Measurements from ENCODE around the gene BCCIP.

Gene BCCIP

DNA sequence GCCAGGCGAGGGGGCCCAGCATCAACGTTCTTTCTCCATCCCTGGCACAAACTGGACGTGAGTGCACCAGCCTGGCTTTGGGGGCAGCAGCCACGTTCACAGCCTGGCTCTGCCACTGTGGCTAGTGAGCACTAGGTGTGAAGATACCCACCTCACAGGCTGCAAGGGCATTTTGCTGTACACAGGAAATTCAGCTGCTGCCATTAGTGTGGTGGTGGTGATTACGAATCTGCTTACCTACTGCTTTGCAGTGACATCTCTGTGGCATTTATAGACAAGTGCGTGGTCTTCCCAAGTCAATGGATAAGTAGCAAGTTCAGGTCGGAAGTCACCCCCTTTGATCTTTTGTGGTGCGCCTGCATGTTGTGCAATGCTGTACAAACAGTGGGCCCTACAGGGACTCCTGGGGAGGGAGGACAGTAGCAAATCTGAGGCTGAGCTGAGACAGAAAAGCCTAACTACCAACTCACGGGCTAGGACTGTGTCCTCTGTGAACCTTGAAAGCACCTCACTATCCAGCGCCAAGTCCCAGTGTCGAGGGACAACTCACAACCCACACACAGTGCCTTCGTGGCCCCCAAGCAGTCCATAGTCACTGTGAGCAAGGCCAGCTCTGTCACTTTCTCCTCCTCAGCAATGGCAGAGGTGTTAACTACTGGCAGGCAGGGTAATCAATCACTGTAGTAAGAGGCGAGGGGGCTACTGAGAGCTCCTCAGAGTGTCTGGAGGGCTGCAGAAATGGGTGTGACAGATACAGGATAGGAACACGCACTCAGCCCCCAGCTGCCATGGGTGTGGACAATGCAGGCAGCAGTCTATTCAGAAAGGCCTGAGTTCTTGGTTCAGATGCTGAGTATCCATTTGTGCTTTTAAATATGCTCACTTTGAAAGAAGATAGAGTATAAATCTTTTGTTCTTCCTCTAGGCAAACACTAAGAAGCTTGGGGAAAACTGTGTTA, 30.7 kb upstream of the BCCIP start:
- H3K36me3 ChIP-seq (ENCODE audit: control insufficient read depth, insufficient read depth, low read length) = no peaks in the 10 kb centered on the region
- H3K4me3 ChIP-seq (ENCODE audit: low read depth, low read length) = no peak overlapping the region
- H3K27me3 ChIP-seq (ENCODE audit: control insufficient read depth, insufficient read depth, low read length) = no peaks in the 10 kb centered on the region
- peaks cover 20% of the 10 kb centered on the region for H3K4me1 ChIP-seq
- no peak overlapping the region for H2AFZ ChIP-seq
- no peak overlapping the region for H3K27ac ChIP-seq
- TF ChIP-seq, protein P1, sequence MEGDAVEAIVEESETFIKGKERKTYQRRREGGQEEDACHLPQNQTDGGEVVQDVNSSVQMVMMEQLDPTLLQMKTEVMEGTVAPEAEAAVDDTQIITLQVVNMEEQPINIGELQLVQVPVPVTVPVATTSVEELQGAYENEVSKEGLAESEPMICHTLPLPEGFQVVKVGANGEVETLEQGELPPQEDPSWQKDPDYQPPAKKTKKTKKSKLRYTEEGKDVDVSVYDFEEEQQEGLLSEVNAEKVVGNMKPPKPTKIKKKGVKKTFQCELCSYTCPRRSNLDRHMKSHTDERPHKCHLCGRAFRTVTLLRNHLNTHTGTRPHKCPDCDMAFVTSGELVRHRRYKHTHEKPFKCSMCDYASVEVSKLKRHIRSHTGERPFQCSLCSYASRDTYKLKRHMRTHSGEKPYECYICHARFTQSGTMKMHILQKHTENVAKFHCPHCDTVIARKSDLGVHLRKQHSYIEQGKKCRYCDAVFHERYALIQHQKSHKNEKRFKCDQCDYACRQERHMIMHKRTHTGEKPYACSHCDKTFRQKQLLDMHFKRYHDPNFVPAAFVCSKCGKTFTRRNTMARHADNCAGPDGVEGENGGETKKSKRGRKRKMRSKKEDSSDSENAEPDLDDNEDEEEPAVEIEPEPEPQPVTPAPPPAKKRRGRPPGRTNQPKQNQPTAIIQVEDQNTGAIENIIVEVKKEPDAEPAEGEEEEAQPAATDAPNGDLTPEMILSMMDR (IDR thresholded peaks at IDR 0.05) = no peak
- no peaks in the 10 kb centered on the region for H3K9me3 ChIP-seq (ENCODE audit: control insufficient read depth, low read length)
- H3K79me2 ChIP-seq = no peaks in the 10 kb centered on the region
- no peak overlapping the region for H3K4me2 ChIP-seq (ENCODE audit: low read length)
- no peak overlapping the region for H3K9ac ChIP-seq

DNA sequence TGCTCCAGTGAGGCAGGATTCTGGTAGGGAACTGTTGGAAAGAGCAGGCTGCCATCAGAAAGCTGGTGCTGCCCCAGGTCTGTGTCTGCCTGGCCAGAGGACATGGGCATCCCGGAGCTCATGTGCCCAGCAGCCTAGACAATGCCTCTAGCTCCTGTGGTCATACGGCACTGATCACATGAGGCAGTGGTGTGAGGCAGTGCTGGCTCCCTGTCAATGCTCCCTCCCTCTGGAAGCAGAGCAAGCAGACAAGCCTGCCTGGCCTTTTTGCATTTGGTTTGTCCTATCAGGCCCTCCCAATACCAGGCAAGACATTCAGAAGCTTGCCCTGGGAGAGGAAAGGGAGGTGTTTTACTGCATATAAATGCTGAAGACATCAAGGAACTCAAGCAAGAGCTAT, 28.2 kb upstream of the BCCIP start:
- Histone ChIP-seq H3K9ac (no peak overlapping the region), H3K4me2 (ENCODE audit: low read length) (no peak overlapping the region), H3K27ac (no peak overlapping the region), H3K9me3 (ENCODE audit: control insufficient read depth, low read length) (no peaks in the 10 kb centered on the region), H3K4me3 (ENCODE audit: low read depth, low read length) (no peak overlapping the region), H3K79me2 (no peaks in the 10 kb centered on the region), H3K4me1 (peaks cover 11% of the 10 kb centered on the region), H3K36me3 (ENCODE audit: control insufficient read depth, insufficient read depth, low read length) (no peaks in the 10 kb centered on the region), H2AFZ (no peak overlapping the region), H3K27me3 (ENCODE audit: control insufficient read depth, insufficient read depth, low read length) (no peaks in the 10 kb centered on the region)
- TF ChIP-seq, protein P1 (IDR thresholded peaks at IDR 0.05) = no peak

DNA sequence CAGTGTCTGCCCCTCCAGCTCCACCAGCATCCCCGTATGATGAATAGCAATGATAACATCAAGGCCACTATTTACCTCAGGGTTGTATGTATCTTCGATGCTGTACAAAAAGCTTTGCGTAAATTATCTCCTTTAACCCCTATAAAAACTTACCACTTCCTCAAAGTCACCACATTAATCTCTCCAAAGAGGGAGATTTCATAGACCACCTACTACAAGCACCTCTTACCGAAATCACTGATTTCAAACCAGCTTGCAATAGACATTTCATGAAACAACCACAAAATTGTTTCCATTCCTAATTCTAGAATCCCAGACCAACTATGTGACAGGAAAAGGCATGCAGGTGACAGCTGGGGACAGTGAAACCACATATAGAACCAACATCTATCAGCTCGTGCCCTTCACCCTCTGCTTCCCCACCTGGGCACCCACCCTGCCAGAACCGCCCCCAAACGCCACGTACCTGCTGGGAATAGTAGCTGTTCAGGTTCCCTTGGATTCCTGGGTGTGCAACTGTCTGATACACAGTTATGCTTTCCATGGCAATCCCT, 27.6 kb upstream of the BCCIP start:
- Histone ChIP-seq H3K79me2 (no peaks in the 10 kb centered on the region), H3K4me3 (ENCODE audit: low read depth, low read length) (no peak overlapping the region), H3K27me3 (ENCODE audit: control insufficient read depth, insufficient read depth, low read length) (no peaks in the 10 kb centered on the region), H3K4me1 (peaks cover 11% of the 10 kb centered on the region), H3K4me2 (ENCODE audit: low read length) (no peak overlapping the region), H3K27ac (no peak overlapping the region), H3K9ac (no peak overlapping the region), H2AFZ (no peak overlapping the region), H3K36me3 (ENCODE audit: control insufficient read depth, insufficient read depth, low read length) (no peaks in the 10 kb centered on the region), H3K9me3 (ENCODE audit: control insufficient read depth, low read length) (no peaks in the 10 kb centered on the region)
- TF ChIP-seq, protein P1 (IDR thresholded peaks at IDR 0.05) = no peak

- no peak overlapping the region for H3K27ac ChIP-seq
- H3K36me3 ChIP-seq (ENCODE audit: control insufficient read depth, insufficient read depth, low read length) = no peaks in the 10 kb centered on the region
- H3K9me3 ChIP-seq (ENCODE audit: control insufficient read depth, low read length) = no peaks in the 10 kb centered on the region
- no peaks in the 10 kb centered on the region for H3K27me3 ChIP-seq (ENCODE audit: control insufficient read depth, insufficient read depth, low read length)
- H3K9ac ChIP-seq = no peak overlapping the region
- TF ChIP-seq, protein P1 (IDR thresholded peaks at IDR 0.05) = no peak
- H3K79me2 ChIP-seq = no peaks in the 10 kb centered on the region
- H3K4me2 ChIP-seq (ENCODE audit: low read length) = no peak overlapping the region
- no peak overlapping the region for H3K4me3 ChIP-seq (ENCODE audit: low read depth, low read length)
- H3K4me1 ChIP-seq = peaks cover 11% of the 10 kb centered on the region
- no peak overlapping the region for H2AFZ ChIP-seq
Measured at GRCh38 chr10:125797424-125797823, 25.9 kb upstream of the BCCIP start.

Data from parathyroid adenoma (tissue), 2 donors.